Measurements from ENCODE around the gene NCS1.

GRCh38 chr9:130193103-130193502, 20.9 kb downstream of the NCS1 start:
- TF ChIP-seq SIN3A (IDR thresholded peaks at IDR 0.05; ENCODE audit: low read depth), result no peak
- TF ChIP-seq POLR2A (IDR thresholded peaks at IDR 0.05; ENCODE audit: borderline replicate concordance, extremely low read depth, insufficient read depth, insufficient read length), result no peak
- TF ChIP-seq RAD21 (IDR thresholded peaks at IDR 0.05; ENCODE audit: low read depth), result no peak
- TF ChIP-seq ZNF274 (IDR thresholded peaks at IDR 0.05; ENCODE audit: low read depth, low read length), result no peak
- no peak for TF ChIP-seq CTCF (IDR thresholded peaks at IDR 0.05 in 2 of 3, conservative IDR thresholded peaks at IDR 0.05 in 1 of 3; ENCODE audit: borderline replicate concordance in 1 of 3, insufficient read depth in 1 of 3, low read depth in 2 of 3, low read length in 2 of 3)
- TF ChIP-seq POLR2AphosphoS5 (IDR thresholded peaks at IDR 0.05; ENCODE audit: low read depth, low read length), result no peak
- TF ChIP-seq JUND (IDR thresholded peaks at IDR 0.05), result no peak
- no peak for TF ChIP-seq TCF7L2 (IDR thresholded peaks at IDR 0.05; ENCODE audit: borderline replicate concordance, extremely low read depth, insufficient read depth, insufficient read length)
- no peak for TF ChIP-seq EZH2 (IDR thresholded peaks at IDR 0.05)
- no peak for TF ChIP-seq EGR1 (IDR thresholded peaks at IDR 0.05; ENCODE audit: low read depth)
- TF ChIP-seq MAX (IDR thresholded peaks at IDR 0.05), result no peak
